ENCODE results near the gene CENPT. TPM values are rescaled to one million over a fixed set of nuclear protein-coding genes. Genes with fewer than 3 reads are reported as not detected.

Gene CENPT
- total and polyA plus RNA-seq, 5 experiments from 2014 or later = 11.8 to 117 (median 17.8) TPM

DNA sequence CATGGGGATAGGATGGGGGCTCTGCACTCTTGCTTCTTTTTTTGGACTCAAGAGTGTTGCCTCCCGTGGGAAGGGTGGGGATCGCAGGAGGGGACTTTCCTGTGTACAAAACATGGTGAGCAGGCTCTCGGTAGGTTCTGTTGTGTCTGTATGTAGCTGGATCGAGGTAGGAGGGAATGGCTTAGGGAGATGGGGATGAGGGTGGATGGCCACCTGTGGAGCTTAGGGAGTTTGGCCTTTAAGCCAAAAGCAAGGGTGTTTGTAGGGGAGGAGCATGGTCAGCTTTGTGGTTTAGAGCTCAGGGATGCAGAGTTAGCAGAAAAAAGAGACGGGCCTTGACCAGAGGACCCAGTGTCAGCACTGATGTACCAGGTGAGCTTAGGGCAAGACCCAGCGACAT, 14.4 kb upstream of the CENPT start:
- Mint-ChIP-seq H3K27me3 (no peaks in the 10 kb centered on the region), H3K4me1 (peaks cover 14 to 35% (median 24%) of the 10 kb centered on the region in 4 donors), H3K4me3 (peak overlapping the region in 1 of 10 donors; percentile 29), H3K27ac (peak overlapping the region in 3 of 10 donors; percentile 46 to 75 (median 56)), H3K9me3 (no peaks in the 10 kb centered on the region), H3K36me3 (peaks cover 0 to 27% (median 0%) of the 10 kb centered on the region in 3 donors)
- DNase-seq (no peak), ATAC-seq (no peak)
- POLR2A ChIA-PET = interaction anchor here (0.6 to 1.0 kb wide), 2 partner anchors 12 to 158 kb away, joined by 3 to 4 read pairs; no protein-coding TSS in a partner anchor

DNA sequence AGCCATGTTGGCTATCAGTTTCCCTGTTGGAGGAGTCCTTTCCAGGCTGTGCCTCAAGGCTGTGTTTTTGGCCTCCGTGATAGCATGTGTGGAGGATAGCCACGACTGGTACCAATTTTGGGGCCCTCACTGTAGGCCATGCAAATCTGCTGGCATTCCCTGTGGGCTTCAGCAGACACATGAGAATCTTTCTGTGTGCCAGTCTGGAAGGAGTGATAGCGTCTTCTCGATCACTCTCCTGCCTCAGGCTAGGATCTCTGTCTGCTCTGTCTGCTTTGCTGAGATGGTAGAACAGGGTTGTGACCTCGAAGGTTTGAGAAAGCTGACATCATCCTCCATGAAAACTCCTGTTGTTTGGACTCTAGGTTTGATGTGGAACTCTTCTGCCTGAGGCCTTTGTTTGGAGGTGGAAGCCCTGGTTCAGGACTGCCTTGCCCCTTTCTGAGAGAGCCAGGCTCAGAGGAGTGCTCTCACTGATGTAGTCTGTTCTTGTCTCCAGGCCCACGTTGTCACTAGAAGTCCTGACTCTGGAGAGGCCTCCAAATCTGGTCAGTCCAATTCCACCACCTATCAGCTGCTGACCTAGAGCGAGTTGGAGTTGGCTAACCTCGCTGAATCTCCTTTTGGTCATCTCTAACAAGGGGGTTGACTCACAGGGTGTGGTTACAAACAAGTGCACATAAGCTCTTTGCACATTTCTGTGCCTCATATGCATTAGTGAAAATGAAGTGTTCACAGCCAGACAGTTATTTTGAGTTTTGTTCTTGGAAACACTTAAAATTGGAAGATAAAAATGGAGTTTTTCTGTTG, 13.3 kb upstream of the CENPT start:
- Mint-ChIP-seq H3K9me3 (no peaks in the 10 kb centered on the region), H3K4me1 (peaks cover 14 to 38% (median 28%) of the 10 kb centered on the region in 4 donors)

DNA sequence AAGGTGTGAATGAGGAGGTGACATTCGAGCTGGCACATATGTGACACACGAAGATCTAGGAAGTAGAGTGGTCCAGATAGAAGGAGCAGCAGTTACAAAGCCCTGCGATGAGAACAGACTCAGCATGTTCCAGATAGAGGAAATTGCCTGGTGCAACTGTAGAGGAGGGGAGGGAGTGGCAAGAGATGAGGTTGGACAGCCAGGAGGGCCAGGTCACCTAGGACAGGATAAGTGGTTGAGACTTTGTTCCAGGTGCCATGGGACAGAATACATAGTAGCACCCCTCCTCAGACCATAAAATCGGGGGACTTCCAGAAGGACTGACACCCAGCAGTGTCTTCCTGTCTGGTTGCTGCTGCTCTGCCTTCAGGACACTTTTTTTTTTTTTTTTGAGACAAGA, 11.0 kb upstream of the CENPT start:
- Mint-ChIP-seq H3K9me3 (no peaks in the 10 kb centered on the region), H3K4me3 (peak overlapping the region in 1 of 10 donors; percentile 48), H3K27ac (peak overlapping the region in 8 of 10 donors; percentile 1 to 92 (median 60)), H3K4me1 (peaks cover 18 to 44% (median 37%) of the 10 kb centered on the region in 4 donors), H3K36me3 (peaks cover 0 to 15% (median 0%) of the 10 kb centered on the region in 3 donors), H3K27me3 (no peaks in the 10 kb centered on the region)
- no peak for DNase-seq
- POLR2A ChIA-PET = no interaction called here
- ATAC-seq = peak in 1 of 2 donors; percentile 14

More for the DNA sequence above, 13.3 kb upstream of the CENPT start:
- no peak for DNase-seq
- Mint-ChIP-seq H3K27ac (peak overlapping the region in 3 of 10 donors; percentile 21 to 69 (median 38)), H3K36me3 (peaks cover 0 to 23% (median 0%) of the 10 kb centered on the region in 3 donors), H3K4me3 (no peak overlapping the region), H3K27me3 (no peaks in the 10 kb centered on the region)
- no peak for ATAC-seq
- POLR2A ChIA-PET = no interaction called here

DNA sequence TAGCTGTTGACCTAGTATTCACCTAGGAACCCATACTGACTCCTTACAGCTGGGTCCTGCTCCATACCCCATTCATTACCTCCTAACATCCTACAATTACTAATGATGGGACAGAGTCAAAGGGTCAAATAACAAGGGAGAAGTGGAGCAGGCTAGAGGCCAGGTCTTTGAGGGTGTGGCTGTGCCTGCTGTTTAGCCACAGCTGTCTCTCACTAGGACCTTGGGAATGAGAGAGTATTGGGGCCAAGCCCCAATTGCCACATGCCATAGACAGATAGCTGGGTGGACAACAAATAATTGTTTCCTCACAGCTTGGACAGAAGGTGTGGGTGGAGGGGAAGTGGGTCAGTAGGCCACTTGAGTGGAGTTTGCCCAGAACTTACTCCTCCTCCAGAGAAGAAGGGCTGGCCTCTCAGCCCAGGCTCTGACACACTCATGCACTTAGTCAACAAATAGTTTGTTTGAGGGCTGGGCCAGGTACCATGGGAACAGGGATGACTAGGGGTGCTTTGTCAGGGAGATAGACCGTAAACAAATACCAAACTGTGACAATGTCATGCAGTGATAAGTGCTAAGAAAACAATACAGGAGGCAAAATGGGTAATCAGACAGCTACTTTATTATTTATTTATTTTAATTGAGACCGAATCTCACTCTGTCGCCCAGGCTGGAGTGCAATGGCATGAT, 10.2 kb upstream of the CENPT start:
- H3K9me3 Mint-ChIP-seq = no peaks in the 10 kb centered on the region
- no peaks in the 10 kb centered on the region for H3K27me3 Mint-ChIP-seq
- peaks cover 18 to 44% (median 37%) of the 10 kb centered on the region in 4 donors for H3K4me1 Mint-ChIP-seq
- peak overlapping the region in 7 of 10 donors; percentile 8 to 69 (median 61) for H3K27ac Mint-ChIP-seq
- peak; percentile 25 to 67 for ATAC-seq
- DNase-seq = no peak
- peak overlapping the region in 1 of 10 donors; percentile 23 for H3K4me3 Mint-ChIP-seq
- POLR2A ChIA-PET = interaction anchor here (0.5 to 1.2 kb wide), 2 partner anchors 15 to 210 kb away, joined by 3 to 5 read pairs; no protein-coding TSS in a partner anchor
- H3K36me3 Mint-ChIP-seq = peaks cover 0 to 15% (median 0%) of the 10 kb centered on the region in 3 donors

DNA sequence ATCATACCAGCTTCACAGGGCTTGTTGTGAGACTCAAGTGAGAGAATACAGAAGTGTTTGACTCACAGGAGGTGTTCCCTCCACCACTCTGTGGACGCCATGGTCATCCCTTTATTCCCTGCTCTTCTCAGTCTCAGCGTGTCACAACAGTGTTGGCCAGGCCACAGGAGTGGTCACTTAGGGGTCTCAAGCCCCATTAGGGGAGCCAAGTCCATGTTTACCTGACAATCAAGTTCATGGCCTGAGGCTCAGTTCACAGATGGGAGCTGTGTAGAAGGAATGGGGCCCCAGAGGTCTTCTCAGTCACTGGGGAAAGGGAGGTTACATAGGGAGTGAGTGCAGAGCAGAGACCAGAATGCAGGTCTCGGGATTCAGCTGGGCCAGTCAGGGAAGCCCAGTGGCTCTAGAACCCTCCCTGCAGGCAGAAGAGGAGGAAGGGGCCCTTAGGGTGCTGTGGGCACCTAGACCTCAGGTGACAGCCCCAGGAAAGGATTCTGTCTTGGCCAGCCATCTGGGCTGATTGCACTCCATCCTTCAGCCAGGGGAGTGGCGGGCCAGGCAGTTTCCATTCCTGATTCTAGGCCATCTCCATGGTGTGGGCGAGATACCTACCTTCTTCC, 9.5 kb upstream of the CENPT start:
- Mint-ChIP-seq H3K9me3 (no peaks in the 10 kb centered on the region), H3K4me1 (peaks cover 18 to 44% (median 34%) of the 10 kb centered on the region in 4 donors), H3K27me3 (no peaks in the 10 kb centered on the region), H3K27ac (peak overlapping the region in 5 of 10 donors; percentile 29 to 77 (median 61)), H3K4me3 (no peak overlapping the region), H3K36me3 (peaks cover 0 to 15% (median 0%) of the 10 kb centered on the region in 3 donors)
- ATAC-seq (no peak), DNase-seq (no peak)
- POLR2A ChIA-PET = interaction anchor here (0.5 to 1.2 kb wide), 2 partner anchors 14 to 211 kb away, joined by 3 to 5 read pairs; no protein-coding TSS in a partner anchor

DNA sequence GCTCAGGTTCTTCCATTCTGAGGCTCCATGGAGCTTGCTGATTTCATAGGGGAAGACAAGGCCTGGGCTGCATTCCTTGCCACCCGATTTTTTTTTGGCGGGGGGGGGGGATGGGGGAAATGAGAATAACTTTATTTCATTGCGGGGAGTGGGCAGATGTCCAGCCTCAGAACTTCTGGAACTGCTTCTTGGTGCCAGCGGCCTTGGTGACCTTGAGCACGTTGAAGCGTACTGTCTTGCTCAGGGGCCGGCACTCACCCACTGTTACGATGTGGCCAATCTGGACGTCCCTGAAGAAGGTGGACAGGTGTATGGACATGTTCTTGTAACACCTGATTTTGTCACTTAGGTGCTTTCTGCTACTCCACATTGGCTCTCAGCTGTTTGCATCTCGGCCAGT, 8.3 kb upstream of the CENPT start:
- ATAC-seq (no peak), DNase-seq (no peak)
- Mint-ChIP-seq H3K4me1 (peaks cover 12 to 45% (median 32%) of the 10 kb centered on the region in 4 donors), H3K9me3 (no peaks in the 10 kb centered on the region), H3K36me3 (peaks cover 0 to 8% (median 0%) of the 10 kb centered on the region in 3 donors), H3K27ac (peak overlapping the region in 1 of 10 donors; percentile 19), H3K27me3 (no peaks in the 10 kb centered on the region), H3K4me3 (no peak overlapping the region)
- POLR2A ChIA-PET = interaction anchor here (0.5 kb wide), 1 partner anchor 268 kb away, joined by 4 read pairs; no protein-coding TSS in a partner anchor

DNA sequence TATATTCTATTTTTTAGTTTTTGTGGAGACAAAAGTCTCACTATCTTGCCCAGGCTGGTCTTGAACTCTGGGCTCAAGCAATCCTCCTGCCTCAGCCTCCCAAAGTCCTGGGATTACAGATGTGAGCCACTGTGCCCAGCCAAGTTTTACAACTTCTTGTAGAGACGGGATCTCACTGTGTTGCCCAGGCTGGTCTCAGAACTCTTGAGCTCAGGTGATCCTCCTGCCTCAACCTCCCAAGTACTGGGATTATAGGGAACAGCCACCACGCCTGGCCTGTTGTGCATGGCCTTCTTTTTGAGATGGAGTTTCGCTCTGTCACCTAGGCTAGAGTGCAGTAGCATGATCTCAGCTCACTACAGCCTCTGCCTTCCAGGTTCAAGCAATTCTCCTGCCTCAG, 6.2 kb upstream of the CENPT start:
- Mint-ChIP-seq H3K36me3 (peaks cover 0 to 10% (median 0%) of the 10 kb centered on the region in 3 donors), H3K9me3 (no peaks in the 10 kb centered on the region), H3K27me3 (no peaks in the 10 kb centered on the region), H3K4me3 (peak overlapping the region in 1 of 10 donors; percentile 51), H3K4me1 (peaks cover 13 to 60% (median 34%) of the 10 kb centered on the region in 4 donors), H3K27ac (no peak overlapping the region)
- DNase-seq = no peak
- POLR2A ChIA-PET = interaction anchor here (0.7 kb wide), 1 partner anchor 292 kb away, joined by 3 read pairs; the partner anchor contains the start of gene CTCF
- ATAC-seq = no peak

DNA sequence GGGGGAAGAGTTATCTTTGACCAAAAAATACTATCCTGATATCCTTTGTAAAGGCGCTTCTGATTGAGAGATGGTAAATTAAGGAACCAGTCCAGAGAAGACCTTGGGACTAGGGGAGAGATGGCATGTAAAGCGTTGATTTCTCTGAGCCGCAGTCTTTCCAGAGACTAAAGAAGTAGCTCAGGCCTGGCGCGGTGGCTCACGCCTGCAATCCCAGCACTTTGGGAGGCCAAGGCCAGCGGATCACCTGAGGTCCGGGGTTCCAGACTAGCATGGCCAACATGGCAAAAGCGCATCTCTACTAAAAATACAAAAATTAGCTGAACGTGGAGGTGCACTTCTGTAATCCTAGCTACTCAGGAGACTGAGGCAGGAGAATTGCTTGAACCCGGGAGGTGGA, 625 bp upstream of the CENPT start:
- Mint-ChIP-seq H3K36me3 (peaks cover 0 to 3% (median 0%) of the 10 kb centered on the region in 3 donors), H3K9me3 (no peaks in the 10 kb centered on the region), H3K4me1 (peaks cover 16 to 66% (median 42%) of the 10 kb centered on the region in 4 donors), H3K4me3 (peak overlapping the region; percentile 77 to 96 (median 88)), H3K27ac (peak overlapping the region in 6 of 10 donors; percentile 25 to 89 (median 66)), H3K27me3 (no peaks in the 10 kb centered on the region)
- ATAC-seq (no peak), DNase-seq (no peak)
- POLR2A ChIA-PET = interaction anchor here (1.3 kb wide), 1 partner anchor 25 kb away, joined by 3 read pairs; the partner anchor contains the start of gene EDC4

DNA sequence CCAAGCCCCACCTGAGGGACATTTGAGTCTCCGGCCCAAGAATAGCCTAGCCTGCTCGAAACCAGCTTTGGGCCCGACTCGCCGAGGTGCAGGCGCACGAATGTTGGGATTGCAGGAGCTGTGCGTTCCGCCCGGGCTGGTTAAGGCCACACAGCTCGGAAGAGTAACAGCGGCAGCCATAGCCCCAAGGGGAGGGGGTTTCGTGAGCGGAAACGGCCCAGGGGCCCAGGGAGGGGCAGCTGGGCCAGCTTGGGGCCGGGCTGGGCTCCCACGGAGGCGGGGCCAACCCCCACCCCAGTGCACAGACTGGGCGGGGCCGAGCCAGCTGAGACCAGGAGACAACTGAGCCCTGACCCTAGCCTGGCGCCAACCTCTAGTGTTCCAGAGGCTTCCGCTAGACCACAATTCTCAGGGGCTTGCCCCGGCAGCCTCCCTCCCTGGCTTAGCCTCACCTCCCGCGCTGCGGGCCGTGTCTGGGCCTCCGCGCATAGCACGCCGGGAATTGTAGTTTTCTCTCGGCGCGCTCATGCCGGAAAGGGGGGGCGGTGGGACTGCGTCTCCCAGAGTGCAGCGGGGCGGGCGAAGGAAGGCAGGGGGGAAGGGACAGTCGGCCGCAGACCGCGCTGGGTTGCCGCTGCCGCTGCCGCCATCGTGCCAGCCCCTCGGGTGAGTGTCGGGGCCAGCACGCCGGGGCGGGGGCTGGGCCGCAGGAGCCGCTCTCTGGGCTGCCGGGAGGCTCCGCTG, 1.0 kb downstream of the CENPT start, which contains the start of gene NUTF2:
Gene NUTF2, plus strand, starts transcription at position 614 of the 744 bp plus-strand sequence. CDS start 18,198 bp downstream, outside the sequence.
- peak; percentile 61 to 65 for ATAC-seq
- peaks cover 17 to 70% (median 49%) of the 10 kb centered on the region in 4 donors for H3K4me1 Mint-ChIP-seq
- POLR2A ChIA-PET = interaction anchor here (0.9 to 1.3 kb wide), 8 partner anchors 13 to 365 kb away, joined by 3 to 9 read pairs (median 5); partner anchors contain the start of genes ATP6V0D1, EDC4, RANBP10 and TSNAXIP1
- peak; percentile 89 to 99 (median 96) for DNase-seq
- H3K27ac Mint-ChIP-seq = peak within 1 kb of the TSS; percentile 88 to 96 (median 94)
- H3K27me3 Mint-ChIP-seq = no peaks in the 10 kb centered on the region
- peak within 1 kb of the TSS; percentile 80 to 96 (median 89) for H3K4me3 Mint-ChIP-seq
- no peaks in the 10 kb centered on the region for H3K9me3 Mint-ChIP-seq
- H3K36me3 Mint-ChIP-seq = peaks cover 0 to 3% (median 0%) of the 10 kb centered on the region in 3 donors

DNA sequence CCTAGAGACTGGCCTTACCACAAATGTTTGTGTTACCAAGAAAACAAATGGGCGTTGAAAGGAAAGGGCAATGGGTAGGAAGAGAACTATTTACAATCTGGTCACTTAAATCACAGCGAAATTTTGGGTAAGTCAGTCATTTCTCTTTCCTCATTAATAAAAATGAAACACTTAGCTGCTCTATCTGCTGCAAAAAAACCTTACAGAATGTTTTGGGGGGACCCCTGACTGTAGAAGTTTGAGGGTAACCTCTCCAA, 1.5 kb downstream of the CENPT start:
- H3K36me3 Mint-ChIP-seq = peaks cover 0 to 3% (median 0%) of the 10 kb centered on the region in 3 donors
- H3K27ac Mint-ChIP-seq = peak overlapping the region; percentile 85 to 96 (median 94)
- H3K4me1 Mint-ChIP-seq = peaks cover 18 to 67% (median 52%) of the 10 kb centered on the region in 4 donors
- H3K27me3 Mint-ChIP-seq = no peaks in the 10 kb centered on the region
- H3K4me3 Mint-ChIP-seq = peak overlapping the region; percentile 80 to 96 (median 88)
- H3K9me3 Mint-ChIP-seq = no peaks in the 10 kb centered on the region
- ATAC-seq = no peak
- POLR2A ChIA-PET = interaction anchor here (0.9 to 1.3 kb wide), 7 partner anchors 12 to 290 kb away, joined by 3 to 9 read pairs (median 5); partner anchors contain the start of genes EDC4, RANBP10 and TSNAXIP1
- DNase-seq = no peak

Data from naive thymus-derived CD8-positive, alpha-beta T cell (primary cell).